B cell (primary cell): ENCODE results near the gene SLC25A10. TPM values are rescaled to one million over a fixed set of nuclear protein-coding genes. Genes with fewer than 3 reads are reported as not detected.
A peak's percentile ranks its signal among the peaks of the same experiment; 100 is the strongest.

Experiments used
- ATAC-seq: fragments of 200-7000 bp; cut with Tn5 transposase; one replicate; pipeline ENCODE4 v1.10.0; 2021; ENCODE audit warnings: low read depth, mild to moderate bottlenecking, moderate number of reproducible peaks, moderate library complexity
- CTCF ChIA-PET: fragments of 350-600 bp; sonication (Branson Sonifier 250); formaldehyde crosslinking; loops from one replicate; lab custom pipeline; 2021; ENCODE audit warnings: antibody characterized with exemption, inconsistent platforms; lab: Charles Lee
- POLR2A ChIA-PET: fragments of 350-600 bp; sonication (Branson Sonifier 250); formaldehyde crosslinking; loops from one replicate; lab custom pipeline; 2021; ENCODE audit warnings: antibody characterized with exemption; lab: Charles Lee
- DNase-seq: peaks from one replicate; pipeline ENCODE4 v3.0.0; 2013
- H2AFZ ChIP-seq: 2 replicates; pipeline ENCODE4 v1.6.1; 2012; ENCODE audit warnings: mild to moderate bottlenecking, low read depth, low read length; ENCODE audit not compliant: insufficient read depth, poor library complexity, severe bottlenecking
- H3K27ac ChIP-seq, 2 donors: 1 replicate in 1 of 2; 2 replicates in 1 of 2; pipeline ENCODE4 v1.5.1; 2012 to 2013; ENCODE audit warnings: low read length in 2 of 2, mild to moderate bottlenecking in 2 of 2, moderate library complexity in 1 of 2
- H3K27me3 ChIP-seq, 4 experiments: fragments of 200-600 bp in 1 of 4; sonication (generic) in 1 of 4; replicated peaks in 1 of 4; 1 replicate in 2 of 4; 2 replicates in 2 of 4; pipeline versions ENCODE4 v1.6.1 to v1.7.0; 2013 to 2016; ENCODE audit warnings: low read length in 3 of 4, mild to moderate bottlenecking in 2 of 4, mixed read lengths in 1 of 4, moderate library complexity in 1 of 4; ENCODE audit not compliant: insufficient read depth in 4 of 4, control insufficient read depth in 3 of 4; ENCODE audit errors: control extremely low read depth in 1 of 4
- H3K36me3 ChIP-seq, 2 experiments: replicated peaks in 1 of 2; 1 replicate in 1 of 2; 2 replicates in 1 of 2; pipeline versions ENCODE4 v1.6.1 to v1.7.1; 2013; ENCODE audit warnings: low read length in 1 of 2; ENCODE audit not compliant: insufficient read depth in 2 of 2, control insufficient read depth in 1 of 2; ENCODE audit errors: control extremely low read depth in 1 of 2, extremely low read depth in 1 of 2
- H3K4me1 ChIP-seq, 2 donors: fragments of 200-600 bp in 1 of 2; sonication (generic) in 1 of 2; 1 replicate in 1 of 2; 2 replicates in 1 of 2; pipeline versions ENCODE4 v1.5.1 to v1.6.1; 2013 to 2017; ENCODE audit warnings: low read length in 2 of 2; ENCODE audit not compliant: control insufficient read depth in 2 of 2, insufficient read depth in 2 of 2
- H3K4me2 ChIP-seq: replicated peaks from 2 replicates; pipeline ENCODE3; 2012; ENCODE audit warnings: mild to moderate bottlenecking, low read depth, low read length; ENCODE audit not compliant: poor library complexity, severe bottlenecking
- H3K4me3 ChIP-seq, 5 experiments: fragments of 200-600 bp in 1 of 5; sonication (generic) in 1 of 5; 1 replicate in 3 of 5; 2 replicates in 2 of 5; pipeline versions ENCODE4 v1.5.1 to v1.7.0; 2011 to 2016; ENCODE audit warnings: low read length in 4 of 5, mild to moderate bottlenecking in 4 of 5, low read depth in 2 of 5, control low read depth in 1 of 5, moderate library complexity in 1 of 5; ENCODE audit not compliant: insufficient read depth in 1 of 5; ENCODE audit errors: control extremely low read depth in 1 of 5, extremely low read depth in 1 of 5
- H3K79me2 ChIP-seq: fragments of 200-600 bp; sonication (generic); one replicate; pipeline ENCODE4 v1.6.0; 2016; ENCODE audit warnings: low read length; ENCODE audit not compliant: control insufficient read depth, insufficient read depth
- H3K9ac ChIP-seq: fragments of 200-600 bp; sonication (generic); 2 replicates; pipeline ENCODE4 v1.6.1; 2017; ENCODE audit warnings: mild to moderate bottlenecking, low read length, moderate library complexity
- H3K9me3 ChIP-seq, 3 donors: one replicate each; pipeline versions ENCODE4 v1.6.1 to v1.7.1; 2013; ENCODE audit warnings: low read length in 2 of 3; ENCODE audit not compliant: control insufficient read depth in 2 of 3, insufficient read depth in 1 of 3; ENCODE audit errors: control extremely low read depth in 1 of 3
- H4K20me1 ChIP-seq: 2 replicates; pipeline ENCODE4 v1.6.0; 2012; ENCODE audit warnings: mild to moderate bottlenecking, low read length; ENCODE audit not compliant: insufficient read depth, control insufficient read depth, poor library complexity, severe bottlenecking
- H3K27ac Mint-ChIP-seq: one replicate; pipeline ENCODE4 v1.8.0; 2021; ENCODE audit warnings: mixed read lengths
- H3K27me3 Mint-ChIP-seq: one replicate; pipeline ENCODE4 v1.8.0; 2021; ENCODE audit warnings: mixed read lengths
- H3K4me1 Mint-ChIP-seq: one replicate; pipeline ENCODE4 v1.8.0; 2021; ENCODE audit warnings: mixed read lengths
- H3K4me3 Mint-ChIP-seq: one replicate; pipeline ENCODE4 v1.8.0; 2021; ENCODE audit warnings: mixed read lengths
- H3K9me3 Mint-ChIP-seq: one replicate; pipeline ENCODE4 v1.8.0; 2022; ENCODE audit warnings: mixed read lengths; ENCODE audit not compliant: insufficient read depth
- EZH2 ChIP-seq: IDR thresholded peaks from 2 replicates; pipeline ENCODE4 v1.6.1; 2012; ENCODE audit warnings: borderline replicate concordance, low read depth, mild to moderate bottlenecking, moderate library complexity, low read length; ENCODE audit not compliant: insufficient read depth, poor library complexity, severe bottlenecking
- WGBS: methylation state at CpG from one replicate; pipeline ENCODE4 v1.1.5; 2013; ENCODE audit warnings: missing lambda C conversion rate; ENCODE audit not compliant: insufficient coverage; 5-methylcytosine and 5-hydroxymethylcytosine counted together
- intact Hi-C: fragments of 100-400 bp; cut with micrococcal nuclease; formaldehyde crosslinking; loops from one replicate; pipeline ENCODE4 v1.10.0; 2022
- polyA plus RNA-seq: library from polyadenylated mRNA; depleted of rRNA; stranded (reverse); fragments of >200 nt; gene quantifications from 2 replicates; pipeline ENCODE4 v1.2.3, GENCODE V29; 2012
- total RNA-seq, 2 donors: library from RNA; stranded (reverse); fragments of 120-200 nt in 1 of 2; gene quantifications; 1 replicate in 1 of 2; 2 replicates in 1 of 2; pipeline versions ENCODE4 v1.2.3 to v1.2.4, GENCODE V29; 2013 to 2022
- TF ChIP-seq, protein P1 (sequence below): fragments of 200-600 bp; IDR thresholded peaks from one replicate; pipeline ENCODE4 v1.8.0; 2022; ENCODE audit warnings: antibody characterized with exemption, mild to moderate bottlenecking

Gene SLC25A10
- total and polyA plus RNA-seq, 2 donors (not counting 1 experiment from before 2014, with no cell fraction given), result 3.9 to 5.0 TPM

GRCh38 chr17:81713556-81714411 lies 1.7 kb downstream of the SLC25A10 start:
- ChIA-PET CTCF (no interaction called here), POLR2A (interaction anchor here (1.2 kb wide), 1 partner anchor 11 kb away, joined by 3 read pairs; no protein-coding TSS in a partner anchor)
- 94% methylated on average over 33 of the region's 36 CpGs for WGBS
- H3K9me3 Mint-ChIP-seq, result no peaks in the 10 kb centered on the region
- peak overlapping the region; percentile 32 for H3K4me3 Mint-ChIP-seq
- intact Hi-C loops, result loop anchor here (2.0 kb wide), 2 partner anchors 31 to 201 kb away; partner anchors contain the start of genes ACTG1 and ARL16
- Histone ChIP-seq H3K27ac (no peak overlapping the region), H3K9ac (no peak overlapping the region), H3K36me3 (no peaks in the 10 kb centered on the region), H3K9me3 (no peaks in the 10 kb centered on the region), H4K20me1 (no peaks in the 10 kb centered on the region), H2AFZ (no peak overlapping the region), H3K4me3 (no peak overlapping the region), H3K4me1 (peaks cover 15 to 25% of the 10 kb centered on the region in 2 donors), H3K79me2 (no peaks in the 10 kb centered on the region), H3K27me3 (peaks cover 0 to 3% (median 0%) of the 10 kb centered on the region in 4 experiments), H3K4me2 (peak overlapping the region; percentile 95)
- H3K27ac Mint-ChIP-seq, result no peak overlapping the region
- TF ChIP-seq EZH2, result no peak
- H3K27me3 Mint-ChIP-seq, result no peaks in the 10 kb centered on the region
- ATAC-seq, result no peak
- DNase-seq, result no peak
- peaks cover 12% of the 10 kb centered on the region for H3K4me1 Mint-ChIP-seq

- H3K27me3 Mint-ChIP-seq, result no peaks in the 10 kb centered on the region
- H3K4me3 Mint-ChIP-seq, result peak overlapping the region; percentile 16
- peaks cover 0 to 3% (median 0%) of the 10 kb centered on the region in 4 experiments for H3K27me3 ChIP-seq
- H3K9me3 ChIP-seq, result no peaks in the 10 kb centered on the region
- 98% methylated on average over 38 of the region's 39 CpGs for WGBS
- no peak overlapping the region for H3K9ac ChIP-seq
- H3K79me2 ChIP-seq, result no peaks in the 10 kb centered on the region
- no peak overlapping the region for H2AFZ ChIP-seq
- H3K4me1 Mint-ChIP-seq, result peaks cover 12% of the 10 kb centered on the region
- no peaks in the 10 kb centered on the region for H4K20me1 ChIP-seq
- H3K36me3 ChIP-seq, result no peaks in the 10 kb centered on the region
- no peak for TF ChIP-seq EZH2
- TF ChIP-seq, protein P1, sequence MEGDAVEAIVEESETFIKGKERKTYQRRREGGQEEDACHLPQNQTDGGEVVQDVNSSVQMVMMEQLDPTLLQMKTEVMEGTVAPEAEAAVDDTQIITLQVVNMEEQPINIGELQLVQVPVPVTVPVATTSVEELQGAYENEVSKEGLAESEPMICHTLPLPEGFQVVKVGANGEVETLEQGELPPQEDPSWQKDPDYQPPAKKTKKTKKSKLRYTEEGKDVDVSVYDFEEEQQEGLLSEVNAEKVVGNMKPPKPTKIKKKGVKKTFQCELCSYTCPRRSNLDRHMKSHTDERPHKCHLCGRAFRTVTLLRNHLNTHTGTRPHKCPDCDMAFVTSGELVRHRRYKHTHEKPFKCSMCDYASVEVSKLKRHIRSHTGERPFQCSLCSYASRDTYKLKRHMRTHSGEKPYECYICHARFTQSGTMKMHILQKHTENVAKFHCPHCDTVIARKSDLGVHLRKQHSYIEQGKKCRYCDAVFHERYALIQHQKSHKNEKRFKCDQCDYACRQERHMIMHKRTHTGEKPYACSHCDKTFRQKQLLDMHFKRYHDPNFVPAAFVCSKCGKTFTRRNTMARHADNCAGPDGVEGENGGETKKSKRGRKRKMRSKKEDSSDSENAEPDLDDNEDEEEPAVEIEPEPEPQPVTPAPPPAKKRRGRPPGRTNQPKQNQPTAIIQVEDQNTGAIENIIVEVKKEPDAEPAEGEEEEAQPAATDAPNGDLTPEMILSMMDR, result no peak
- ATAC-seq (no peak), DNase-seq (no peak)
- no peak overlapping the region for H3K27ac Mint-ChIP-seq
- no peak overlapping the region for H3K27ac ChIP-seq
- H3K9me3 Mint-ChIP-seq, result no peaks in the 10 kb centered on the region
- peaks cover 15 to 25% of the 10 kb centered on the region in 2 donors for H3K4me1 ChIP-seq
- CTCF ChIA-PET, result no interaction called here
- no peak overlapping the region for H3K4me2 ChIP-seq
- no peak overlapping the region for H3K4me3 ChIP-seq
- intact Hi-C loops, result no loop called here
- POLR2A ChIA-PET, result no interaction called here
Observed at GRCh38 chr17:81714412-81715106, 2.5 kb downstream of the SLC25A10 start.
